ENCODE data around the gene COG4. TPM values are rescaled to one million over a fixed set of nuclear protein-coding genes. Genes with fewer than 3 reads are reported as not detected.

Gene COG4
- total RNA-seq, 1 experiment from 2014 or later = 45.4 TPM

DNA sequence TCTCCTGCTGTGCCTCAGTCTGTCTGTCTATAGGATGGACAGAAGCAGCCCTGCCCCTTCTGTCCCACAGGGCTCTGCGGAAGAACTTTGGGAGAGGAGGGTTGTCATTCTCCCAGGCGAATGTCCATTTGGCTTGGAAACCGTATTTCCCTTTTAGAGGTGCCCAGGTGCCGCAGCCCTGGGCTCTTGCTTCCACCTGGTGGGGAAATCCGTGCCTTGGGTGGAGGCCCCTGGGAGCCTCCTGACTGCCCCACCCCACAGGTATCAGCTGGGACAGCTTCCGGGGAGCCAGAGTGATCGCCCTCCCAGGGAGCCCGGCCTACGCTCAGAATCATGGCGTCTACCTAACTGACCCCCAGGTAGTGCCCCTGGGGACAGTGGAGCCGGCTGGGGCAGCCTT, 56.2 kb downstream of the COG4 start:
- CTCF ChIA-PET = no interaction called here
- Histone ChIP-seq H3K4me1 (ENCODE audit: control insufficient read depth, insufficient read depth, low read length) (no peaks in the 10 kb centered on the region), H3K9me3 (ENCODE audit: control insufficient read depth, insufficient read depth, low read depth, low read length) (no peaks in the 10 kb centered on the region), H3K27ac (ENCODE audit: low read length) (no peak overlapping the region), H3K36me3 (ENCODE audit: control insufficient read depth, insufficient read depth, low read length) (no peaks in the 10 kb centered on the region), H3K27me3 (ENCODE audit: control insufficient read depth, insufficient read depth, low read length) (no peaks in the 10 kb centered on the region), H3K4me3 (ENCODE audit: low read depth in 2 of 2, low read length in 2 of 2) (no peak overlapping the region)
- intact Hi-C loops (cut with micrococcal nuclease; ENCODE audit: unreplicated experiment) = no loop called here
- no peak for DNase-seq (ENCODE audit: low read depth, low spot score)
- in situ Hi-C loops (cut with HindIII; ENCODE audit: low pct_unique_long_range_greater_than_20kb, low sequenced_read_pairs) = no loop called here
- TF ChIP-seq TCF7L2 (IDR thresholded peaks at IDR 0.05; ENCODE audit: low read depth, low read length) (no peak), POLR2AphosphoS5 (IDR thresholded peaks at IDR 0.05; ENCODE audit: low read depth, low read length) (no peak), SIN3A (IDR thresholded peaks at IDR 0.05; ENCODE audit: borderline replicate concordance, insufficient read depth, low read depth, low read length) (no peak)
- TF ChIP-seq, protein P1, sequence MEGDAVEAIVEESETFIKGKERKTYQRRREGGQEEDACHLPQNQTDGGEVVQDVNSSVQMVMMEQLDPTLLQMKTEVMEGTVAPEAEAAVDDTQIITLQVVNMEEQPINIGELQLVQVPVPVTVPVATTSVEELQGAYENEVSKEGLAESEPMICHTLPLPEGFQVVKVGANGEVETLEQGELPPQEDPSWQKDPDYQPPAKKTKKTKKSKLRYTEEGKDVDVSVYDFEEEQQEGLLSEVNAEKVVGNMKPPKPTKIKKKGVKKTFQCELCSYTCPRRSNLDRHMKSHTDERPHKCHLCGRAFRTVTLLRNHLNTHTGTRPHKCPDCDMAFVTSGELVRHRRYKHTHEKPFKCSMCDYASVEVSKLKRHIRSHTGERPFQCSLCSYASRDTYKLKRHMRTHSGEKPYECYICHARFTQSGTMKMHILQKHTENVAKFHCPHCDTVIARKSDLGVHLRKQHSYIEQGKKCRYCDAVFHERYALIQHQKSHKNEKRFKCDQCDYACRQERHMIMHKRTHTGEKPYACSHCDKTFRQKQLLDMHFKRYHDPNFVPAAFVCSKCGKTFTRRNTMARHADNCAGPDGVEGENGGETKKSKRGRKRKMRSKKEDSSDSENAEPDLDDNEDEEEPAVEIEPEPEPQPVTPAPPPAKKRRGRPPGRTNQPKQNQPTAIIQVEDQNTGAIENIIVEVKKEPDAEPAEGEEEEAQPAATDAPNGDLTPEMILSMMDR (IDR thresholded peaks at IDR 0.05) = no peak
- TF ChIP-seq, protein P2, sequence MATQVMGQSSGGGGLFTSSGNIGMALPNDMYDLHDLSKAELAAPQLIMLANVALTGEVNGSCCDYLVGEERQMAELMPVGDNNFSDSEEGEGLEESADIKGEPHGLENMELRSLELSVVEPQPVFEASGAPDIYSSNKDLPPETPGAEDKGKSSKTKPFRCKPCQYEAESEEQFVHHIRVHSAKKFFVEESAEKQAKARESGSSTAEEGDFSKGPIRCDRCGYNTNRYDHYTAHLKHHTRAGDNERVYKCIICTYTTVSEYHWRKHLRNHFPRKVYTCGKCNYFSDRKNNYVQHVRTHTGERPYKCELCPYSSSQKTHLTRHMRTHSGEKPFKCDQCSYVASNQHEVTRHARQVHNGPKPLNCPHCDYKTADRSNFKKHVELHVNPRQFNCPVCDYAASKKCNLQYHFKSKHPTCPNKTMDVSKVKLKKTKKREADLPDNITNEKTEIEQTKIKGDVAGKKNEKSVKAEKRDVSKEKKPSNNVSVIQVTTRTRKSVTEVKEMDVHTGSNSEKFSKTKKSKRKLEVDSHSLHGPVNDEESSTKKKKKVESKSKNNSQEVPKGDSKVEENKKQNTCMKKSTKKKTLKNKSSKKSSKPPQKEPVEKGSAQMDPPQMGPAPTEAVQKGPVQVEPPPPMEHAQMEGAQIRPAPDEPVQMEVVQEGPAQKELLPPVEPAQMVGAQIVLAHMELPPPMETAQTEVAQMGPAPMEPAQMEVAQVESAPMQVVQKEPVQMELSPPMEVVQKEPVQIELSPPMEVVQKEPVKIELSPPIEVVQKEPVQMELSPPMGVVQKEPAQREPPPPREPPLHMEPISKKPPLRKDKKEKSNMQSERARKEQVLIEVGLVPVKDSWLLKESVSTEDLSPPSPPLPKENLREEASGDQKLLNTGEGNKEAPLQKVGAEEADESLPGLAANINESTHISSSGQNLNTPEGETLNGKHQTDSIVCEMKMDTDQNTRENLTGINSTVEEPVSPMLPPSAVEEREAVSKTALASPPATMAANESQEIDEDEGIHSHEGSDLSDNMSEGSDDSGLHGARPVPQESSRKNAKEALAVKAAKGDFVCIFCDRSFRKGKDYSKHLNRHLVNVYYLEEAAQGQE (IDR thresholded peaks at IDR 0.05; ENCODE audit: insufficient read depth in 1 of 2, low read depth in 2 of 2, low read length in 1 of 2) = no peak
- no TSS peak for BruUV-seq (replicated peaks)
- ATAC-seq = no peak
- POLR2A ChIA-PET = no interaction called here

DNA sequence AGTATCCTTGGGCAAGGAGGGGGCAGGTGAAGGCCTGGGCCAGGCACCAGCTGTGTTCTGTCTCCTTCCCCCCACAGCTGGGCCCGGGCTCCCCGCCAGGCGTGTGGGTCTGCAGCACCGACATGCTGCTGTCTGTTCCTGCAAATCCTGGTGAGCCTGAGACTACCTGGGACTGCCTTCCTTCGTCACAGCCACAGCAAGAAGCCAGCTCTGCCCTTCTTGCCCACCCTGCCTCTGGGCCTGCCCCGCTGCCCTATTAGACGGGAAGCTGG, 56.6 kb downstream of the COG4 start:
- intact Hi-C loops (cut with micrococcal nuclease; ENCODE audit: unreplicated experiment) = no loop called here
- BruUV-seq (replicated peaks) = no TSS peak
- TF ChIP-seq, protein P1 (IDR thresholded peaks at IDR 0.05) = no peak
- TF ChIP-seq, protein P2 (IDR thresholded peaks at IDR 0.05; ENCODE audit: insufficient read depth in 1 of 2, low read depth in 2 of 2, low read length in 1 of 2) = no peak
- TF ChIP-seq POLR2AphosphoS5 (IDR thresholded peaks at IDR 0.05; ENCODE audit: low read depth, low read length) (no peak), SIN3A (IDR thresholded peaks at IDR 0.05; ENCODE audit: borderline replicate concordance, insufficient read depth, low read depth, low read length) (no peak), TCF7L2 (IDR thresholded peaks at IDR 0.05; ENCODE audit: low read depth, low read length) (no peak)
- DNase-seq (ENCODE audit: low read depth, low spot score) (no peak), ATAC-seq (no peak)
- Histone ChIP-seq H3K4me3 (ENCODE audit: low read depth in 2 of 2, low read length in 2 of 2) (no peak overlapping the region), H3K36me3 (ENCODE audit: control insufficient read depth, insufficient read depth, low read length) (no peaks in the 10 kb centered on the region), H3K4me1 (ENCODE audit: control insufficient read depth, insufficient read depth, low read length) (no peaks in the 10 kb centered on the region), H3K27me3 (ENCODE audit: control insufficient read depth, insufficient read depth, low read length) (no peaks in the 10 kb centered on the region), H3K9me3 (ENCODE audit: control insufficient read depth, insufficient read depth, low read depth, low read length) (no peaks in the 10 kb centered on the region), H3K27ac (ENCODE audit: low read length) (no peak overlapping the region)
- in situ Hi-C loops (cut with HindIII; ENCODE audit: low pct_unique_long_range_greater_than_20kb, low sequenced_read_pairs) = no loop called here
- ChIA-PET CTCF (no interaction called here), POLR2A (no interaction called here)
